CD4-positive, alpha-beta T cell treated with Interleukin-6 at 100 ng/mL for 8 hours (primary cell): ENCODE data around the gene CDON.
"Not testable (repeated sequence)": the region's sequence is repeated elsewhere in the genome, so short reads cannot be mapped to it uniquely, and the experiment has no call there.

Experiments used
- DNase-seq: peaks from one replicate; pipeline ENCODE4 v3.0.0-alpha.2; 2020; ENCODE audit warnings: mixed read lengths, low spot score

Gene CDON

DNA sequence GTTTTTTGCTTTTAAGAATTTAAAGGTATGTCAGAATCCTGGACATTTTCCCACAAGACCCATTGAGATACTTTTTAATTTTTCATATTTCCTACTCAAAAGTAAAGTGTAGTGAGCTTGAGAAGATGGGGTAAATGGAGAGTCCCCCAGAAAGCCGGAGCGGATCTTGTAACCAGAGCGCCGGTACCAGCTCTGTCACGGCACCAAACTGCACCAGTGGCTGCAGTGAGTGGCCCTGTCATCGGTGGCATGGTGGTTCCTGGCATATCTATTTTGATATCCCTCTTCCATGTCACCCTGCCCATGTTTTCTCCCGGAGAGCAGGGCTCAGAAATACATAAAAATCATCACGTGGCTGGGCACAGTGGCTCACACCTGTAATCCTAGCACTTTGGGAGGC lies 139.0 kb downstream of the CDON start:
- no peak for DNase-seq

DNA sequence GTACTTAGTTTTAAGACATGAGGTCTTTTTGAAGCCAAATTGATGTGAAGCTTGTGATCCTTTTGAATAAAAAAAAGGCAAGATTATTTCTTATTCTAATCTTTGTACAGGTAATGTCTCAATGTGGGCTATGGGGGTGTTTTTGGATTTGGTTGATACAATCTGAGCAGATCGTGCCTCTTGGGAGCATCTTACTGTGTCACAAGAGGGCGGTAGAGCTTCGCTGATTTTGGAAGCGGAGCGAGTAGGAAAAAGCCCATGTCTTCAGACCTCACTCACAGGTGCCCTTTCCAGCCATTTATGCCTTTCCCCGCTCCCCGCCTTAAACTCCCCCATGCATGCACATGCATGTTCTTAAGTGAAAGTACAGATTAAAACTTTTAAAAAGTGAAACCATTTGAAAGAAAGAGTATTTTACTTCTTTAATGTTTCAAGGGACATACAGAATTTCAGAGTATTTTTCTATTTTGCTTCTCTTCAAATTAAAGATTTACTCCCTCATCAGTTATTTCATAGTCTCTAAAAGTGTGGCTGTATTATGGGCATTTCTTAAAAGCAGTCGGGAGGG lies 139.6 kb downstream of the CDON start:
- DNase-seq: peak; percentile 51

DNA sequence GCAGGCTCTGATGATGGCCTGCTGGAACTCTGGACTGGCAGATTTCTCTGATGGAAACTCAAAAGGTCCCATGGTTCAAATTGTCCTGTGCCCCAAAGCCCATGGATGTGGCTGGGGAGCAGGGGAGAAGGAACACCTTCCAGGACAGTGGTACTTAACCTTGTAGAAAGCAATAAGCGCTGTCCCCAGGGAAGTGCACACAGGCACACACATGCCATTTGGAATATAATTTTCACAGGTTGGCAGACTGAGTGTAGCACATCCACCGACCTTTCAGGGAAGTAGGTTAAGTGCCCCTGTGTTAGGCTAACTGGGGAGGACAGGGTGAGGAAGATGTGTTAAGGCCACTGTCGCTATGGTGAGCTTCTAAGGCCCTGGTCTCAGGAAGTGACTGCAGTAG lies 140.5 kb downstream of the CDON start:
- DNase-seq: no peak

DNA sequence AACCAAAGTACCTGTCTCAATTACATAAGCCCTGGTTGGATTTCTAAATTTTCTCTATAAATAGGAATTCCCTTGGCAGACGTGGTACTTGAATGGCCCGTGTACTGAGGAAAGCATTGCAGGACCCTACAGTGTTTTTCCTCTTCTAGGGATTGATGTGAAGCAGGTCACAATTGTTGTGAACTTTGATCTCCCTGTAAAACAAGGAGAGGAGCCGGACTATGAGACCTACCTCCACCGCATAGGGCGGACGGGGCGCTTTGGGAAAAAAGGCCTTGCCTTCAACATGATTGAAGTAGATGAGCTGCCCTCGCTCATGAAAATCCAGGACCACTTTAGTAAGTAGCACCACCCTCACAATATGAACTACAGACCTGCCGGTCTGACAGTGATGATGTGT lies 141.6 kb downstream of the CDON start:
- no peak for DNase-seq

DNA sequence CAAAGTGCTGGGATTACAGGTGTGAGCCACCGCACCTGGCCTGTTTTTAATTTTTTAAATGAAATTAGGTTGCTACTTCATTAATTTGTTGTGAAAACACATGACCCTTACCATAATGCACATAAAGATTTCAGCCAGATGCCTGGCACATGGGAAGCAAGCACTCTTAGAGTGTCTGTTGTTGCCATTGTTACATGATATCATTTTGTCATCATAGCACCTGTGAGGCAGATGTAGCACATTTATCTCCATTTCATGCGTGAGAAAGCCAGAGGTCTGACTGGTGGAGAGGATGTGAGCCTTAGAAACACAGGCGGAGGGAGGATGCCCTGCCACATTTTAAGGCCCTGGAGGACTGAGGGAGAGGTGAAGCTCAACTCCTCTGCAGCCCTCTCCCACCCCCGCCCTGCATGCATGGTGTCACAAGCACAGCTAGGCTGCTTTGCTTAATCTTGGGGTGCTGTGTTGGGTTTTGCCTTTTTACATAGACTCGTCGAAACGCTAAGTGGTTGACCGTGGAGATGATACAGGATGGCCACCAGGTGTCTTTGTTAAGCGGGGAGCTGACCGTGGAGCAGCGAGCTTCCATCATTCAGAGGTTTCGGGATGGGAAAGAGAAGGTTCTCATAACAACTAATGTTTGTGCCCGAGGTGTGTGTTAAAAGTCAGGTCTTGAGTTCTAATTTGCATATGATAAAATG lies 144.4 kb downstream of the CDON start:
- no peak for DNase-seq

DNA sequence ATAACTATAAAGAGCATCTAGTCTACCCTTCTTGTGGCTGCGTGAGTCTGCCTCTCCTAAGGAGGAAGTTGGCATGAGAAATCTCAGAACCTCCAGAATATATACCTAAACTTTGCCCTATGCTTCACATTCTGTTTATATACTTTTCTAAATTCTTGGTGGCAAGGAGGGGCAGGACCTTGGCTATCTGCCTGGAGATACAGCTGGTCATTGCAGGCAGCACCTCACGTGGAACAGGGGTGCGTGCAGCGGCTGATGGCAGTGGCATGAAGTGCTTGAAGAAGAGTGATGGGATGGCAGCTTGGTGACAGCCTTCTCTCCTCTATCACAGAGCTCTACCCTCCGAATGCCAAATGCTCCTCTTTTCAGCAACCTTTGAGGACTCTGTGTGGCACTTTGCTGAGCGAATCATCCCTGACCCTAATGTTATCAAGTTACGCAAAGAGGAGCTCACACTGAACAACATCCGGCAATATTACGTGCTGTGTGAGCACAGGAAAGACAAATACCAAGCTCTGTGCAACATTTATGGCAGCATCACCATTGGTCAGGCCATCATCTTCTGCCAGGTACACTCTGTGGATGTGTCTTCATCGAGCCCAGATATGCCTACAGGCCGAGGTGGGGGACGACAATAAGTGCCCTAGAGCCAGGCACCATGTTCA lies 145.9 kb downstream of the CDON start:
- DNase-seq: no peak

DNA sequence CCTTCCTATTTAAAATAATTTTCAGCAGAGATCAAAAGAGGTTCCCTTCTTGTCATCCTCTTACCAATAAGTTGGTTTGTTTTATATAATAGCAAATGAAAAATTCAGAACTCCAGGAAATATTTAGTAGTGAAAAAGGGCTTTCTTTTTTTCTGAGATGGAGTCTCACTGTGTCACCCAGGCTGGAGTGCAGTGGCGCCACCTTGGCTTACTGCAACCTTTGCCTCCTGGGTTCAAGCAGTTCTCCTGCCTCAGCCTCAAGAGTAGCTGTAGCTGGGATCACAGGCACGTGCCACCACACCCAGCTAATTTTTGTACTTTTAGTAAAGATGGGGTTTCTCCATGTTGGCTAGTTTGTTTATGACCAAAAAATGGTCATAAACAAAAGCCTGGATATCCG lies 148.1 kb downstream of the CDON start:
- not testable (repeated sequence) for DNase-seq

DNA sequence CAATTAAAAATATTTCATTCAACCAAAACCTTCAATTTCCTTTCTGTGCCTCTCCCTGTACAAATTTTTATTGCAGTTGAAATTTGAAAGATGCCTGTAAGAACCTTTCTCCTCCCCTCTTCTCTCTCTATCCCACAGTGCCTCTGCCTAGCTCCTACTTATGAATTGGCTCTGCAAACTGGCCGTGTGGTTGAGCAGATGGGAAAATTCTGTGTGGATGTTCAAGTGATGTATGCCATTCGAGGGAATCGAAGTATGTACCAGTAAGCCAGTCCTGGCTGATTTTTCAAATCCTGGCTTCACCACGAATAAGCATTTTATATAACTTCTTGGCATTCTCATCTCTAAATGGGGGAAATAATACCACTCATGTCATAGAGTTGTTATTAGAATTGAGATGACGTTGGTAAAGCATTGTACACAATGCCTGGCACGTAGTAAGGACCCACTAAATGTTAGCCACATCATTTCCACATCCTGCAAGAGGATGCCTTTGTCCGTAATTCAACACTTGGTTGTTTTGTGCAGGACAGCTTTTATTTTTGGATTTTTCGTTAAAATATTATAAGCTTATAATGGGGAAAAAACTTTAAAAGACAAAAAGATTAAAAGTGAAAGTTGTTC lies 152.3 kb downstream of the CDON start:
- no peak for DNase-seq
